SJCRH30 (cell line): ENCODE results near the gene ADAMTSL1. TPM values are rescaled to one million over a fixed set of nuclear protein-coding genes. Genes with fewer than 3 reads are reported as not detected.

Source experiments
- DNase-seq, 2 experiments: peaks; one replicate each; pipeline ENCODE4 v3.0.0-alpha.2; 2015 to 2020
- H3K27ac ChIP-seq: fragments of 250-450 bp; sonication (Bioruptor Pico); 2 replicates; pipeline ENCODE4 v1.5.1; 2020; ENCODE audit warnings: mild to moderate bottlenecking, moderate library complexity
- H3K27me3 ChIP-seq: fragments of 250-450 bp; sonication (Bioruptor Pico); 2 replicates; pipeline ENCODE4 v1.5.1; 2020; ENCODE audit warnings: mild to moderate bottlenecking, moderate library complexity
- H3K36me3 ChIP-seq: fragments of 250-450 bp; sonication (Bioruptor Pico); 2 replicates; pipeline ENCODE4 v1.5.1; 2020; ENCODE audit warnings: mild to moderate bottlenecking, moderate library complexity
- H3K4me1 ChIP-seq: fragments of 250-450 bp; sonication (Bioruptor Pico); 2 replicates; pipeline ENCODE4 v1.5.1; 2020; ENCODE audit warnings: mild to moderate bottlenecking, moderate library complexity
- H3K4me3 ChIP-seq: fragments of 250-450 bp; sonication (Bioruptor Pico); 2 replicates; pipeline ENCODE4 v1.5.1; 2020; ENCODE audit warnings: mild to moderate bottlenecking, moderate library complexity
- H3K9me3 ChIP-seq: fragments of 250-450 bp; sonication (Bioruptor Pico); replicated peaks from 2 replicates; pipeline ENCODE4 v1.5.1; 2020; ENCODE audit warnings: mild to moderate bottlenecking, moderate library complexity
- total RNA-seq: library from RNA; depleted of rRNA; stranded (reverse); fragments of >200 nt; shearing (Covaris generic); gene quantifications from 2 replicates; pipeline ENCODE4 v1.2.3, GENCODE V29; 2014

ADAMTSL1 gene
- total RNA-seq, 1 experiment from 2014 or later: 3.3 TPM

- Histone ChIP-seq H3K27ac (no peak overlapping the region), H3K27me3 (no peaks in the 10 kb centered on the region), H3K4me3 (no peak overlapping the region), H3K4me1 (no peaks in the 10 kb centered on the region), H3K36me3 (no peaks in the 10 kb centered on the region), H3K9me3 (no peaks in the 10 kb centered on the region)
- DNase-seq: no peak
These were observed 230.0 kb downstream of the ADAMTSL1 start for GRCh38 chr9:18703901-18704379.

GRCh38 chr9:18705796-18706392 is 231.9 kb downstream of the ADAMTSL1 start:
- no peaks in the 10 kb centered on the region for H3K36me3 ChIP-seq
- H3K4me3 ChIP-seq: no peak overlapping the region
- DNase-seq: no peak
- H3K4me1 ChIP-seq: no peaks in the 10 kb centered on the region
- H3K9me3 ChIP-seq: no peaks in the 10 kb centered on the region
- H3K27me3 ChIP-seq: no peaks in the 10 kb centered on the region
- no peak overlapping the region for H3K27ac ChIP-seq

GRCh38 chr9:18706648-18707047 is 232.7 kb downstream of the ADAMTSL1 start:
- no peaks in the 10 kb centered on the region for H3K36me3 ChIP-seq
- H3K4me1 ChIP-seq: no peaks in the 10 kb centered on the region
- H3K27ac ChIP-seq: no peak overlapping the region
- no peak overlapping the region for H3K4me3 ChIP-seq
- no peak for DNase-seq
- no peaks in the 10 kb centered on the region for H3K27me3 ChIP-seq
- H3K9me3 ChIP-seq: no peaks in the 10 kb centered on the region

- no peak overlapping the region for H3K27ac ChIP-seq
- no peak for DNase-seq
- no peaks in the 10 kb centered on the region for H3K4me1 ChIP-seq
- H3K36me3 ChIP-seq: no peaks in the 10 kb centered on the region
- no peaks in the 10 kb centered on the region for H3K27me3 ChIP-seq
- H3K4me3 ChIP-seq: no peak overlapping the region
- H3K9me3 ChIP-seq: no peaks in the 10 kb centered on the region
These were observed 233.1 kb downstream of the ADAMTSL1 start for GRCh38 chr9:18707061-18707461.

- Histone ChIP-seq H3K27ac (no peak overlapping the region), H3K4me3 (no peak overlapping the region), H3K9me3 (no peaks in the 10 kb centered on the region), H3K27me3 (no peaks in the 10 kb centered on the region), H3K4me1 (no peaks in the 10 kb centered on the region), H3K36me3 (no peaks in the 10 kb centered on the region)
- DNase-seq: no peak
These were observed 233.7 kb downstream of the ADAMTSL1 start for GRCh38 chr9:18707489-18708205.

GRCh38 chr9:18708429-18708828 is 234.5 kb downstream of the ADAMTSL1 start:
- H3K27me3 ChIP-seq: no peaks in the 10 kb centered on the region
- no peak overlapping the region for H3K27ac ChIP-seq
- no peaks in the 10 kb centered on the region for H3K9me3 ChIP-seq
- no peaks in the 10 kb centered on the region for H3K36me3 ChIP-seq
- no peak for DNase-seq
- no peak overlapping the region for H3K4me3 ChIP-seq
- no peaks in the 10 kb centered on the region for H3K4me1 ChIP-seq

GRCh38 chr9:18710065-18710464 is 236.1 kb downstream of the ADAMTSL1 start:
- Histone ChIP-seq H3K4me1 (no peaks in the 10 kb centered on the region), H3K27me3 (no peaks in the 10 kb centered on the region), H3K9me3 (no peaks in the 10 kb centered on the region), H3K27ac (no peak overlapping the region), H3K36me3 (no peaks in the 10 kb centered on the region), H3K4me3 (no peak overlapping the region)
- no peak for DNase-seq

GRCh38 chr9:18717759-18718158 is 243.8 kb downstream of the ADAMTSL1 start:
- no peak overlapping the region for H3K4me3 ChIP-seq
- no peak for DNase-seq
- no peaks in the 10 kb centered on the region for H3K9me3 ChIP-seq
- H3K36me3 ChIP-seq: no peaks in the 10 kb centered on the region
- no peak overlapping the region for H3K27ac ChIP-seq
- H3K4me1 ChIP-seq: no peaks in the 10 kb centered on the region
- no peaks in the 10 kb centered on the region for H3K27me3 ChIP-seq

- Histone ChIP-seq H3K36me3 (no peaks in the 10 kb centered on the region), H3K9me3 (no peaks in the 10 kb centered on the region), H3K4me1 (no peaks in the 10 kb centered on the region), H3K27me3 (no peaks in the 10 kb centered on the region), H3K4me3 (no peak overlapping the region), H3K27ac (no peak overlapping the region)
- no peak for DNase-seq
These were observed 244.4 kb downstream of the ADAMTSL1 start for GRCh38 chr9:18718393-18718792.

- H3K27ac ChIP-seq: no peak overlapping the region
- no peak overlapping the region for H3K4me3 ChIP-seq
- H3K27me3 ChIP-seq: no peaks in the 10 kb centered on the region
- H3K4me1 ChIP-seq: no peaks in the 10 kb centered on the region
- no peaks in the 10 kb centered on the region for H3K36me3 ChIP-seq
- no peak for DNase-seq
- no peaks in the 10 kb centered on the region for H3K9me3 ChIP-seq
These were observed 245.0 kb downstream of the ADAMTSL1 start for GRCh38 chr9:18718932-18719331.

- no peaks in the 10 kb centered on the region for H3K36me3 ChIP-seq
- no peak for DNase-seq
- no peaks in the 10 kb centered on the region for H3K4me1 ChIP-seq
- no peaks in the 10 kb centered on the region for H3K9me3 ChIP-seq
- H3K27me3 ChIP-seq: no peaks in the 10 kb centered on the region
- no peak overlapping the region for H3K4me3 ChIP-seq
- H3K27ac ChIP-seq: no peak overlapping the region
These were observed 246.7 kb downstream of the ADAMTSL1 start for GRCh38 chr9:18720691-18721090.

GRCh38 chr9:18721267-18721994 is 247.5 kb downstream of the ADAMTSL1 start:
- H3K4me1 ChIP-seq: no peaks in the 10 kb centered on the region
- H3K27me3 ChIP-seq: no peaks in the 10 kb centered on the region
- no peak overlapping the region for H3K4me3 ChIP-seq
- H3K9me3 ChIP-seq: no peaks in the 10 kb centered on the region
- H3K36me3 ChIP-seq: no peaks in the 10 kb centered on the region
- peak overlapping the region; percentile 19; the same call in 1 of the 2 replicates for H3K27ac ChIP-seq
- peak; percentile 10 to 15 for DNase-seq

- peak overlapping the region; percentile 19; the same call in 1 of the 2 replicates for H3K27ac ChIP-seq
- H3K36me3 ChIP-seq: no peaks in the 10 kb centered on the region
- no peak overlapping the region for H3K4me3 ChIP-seq
- DNase-seq: no peak
- no peaks in the 10 kb centered on the region for H3K4me1 ChIP-seq
- H3K9me3 ChIP-seq: no peaks in the 10 kb centered on the region
- H3K27me3 ChIP-seq: no peaks in the 10 kb centered on the region
These were observed 248.0 kb downstream of the ADAMTSL1 start for GRCh38 chr9:18721995-18722310.

- no peak overlapping the region for H3K4me3 ChIP-seq
- H3K27me3 ChIP-seq: no peaks in the 10 kb centered on the region
- no peak overlapping the region for H3K27ac ChIP-seq
- H3K36me3 ChIP-seq: no peaks in the 10 kb centered on the region
- H3K9me3 ChIP-seq: no peaks in the 10 kb centered on the region
- no peaks in the 10 kb centered on the region for H3K4me1 ChIP-seq
- DNase-seq: no peak
These were observed 248.9 kb downstream of the ADAMTSL1 start for GRCh38 chr9:18722882-18723281.

- Histone ChIP-seq H3K4me1 (no peaks in the 10 kb centered on the region), H3K27ac (no peak overlapping the region), H3K27me3 (no peaks in the 10 kb centered on the region), H3K4me3 (no peak overlapping the region), H3K9me3 (no peaks in the 10 kb centered on the region), H3K36me3 (no peaks in the 10 kb centered on the region)
- no peak for DNase-seq
These were observed 249.4 kb downstream of the ADAMTSL1 start for GRCh38 chr9:18723366-18723765.
